OCI-LY1 (cell line): ENCODE data around the gene SHOX.

ENCODE experiments used
- H2AFZ ChIP-seq: fragments of 200-600 bp; sonication (generic), shearing (Covaris generic); 2 replicates; pipeline ENCODE4 v1.6.0; 2014; ENCODE audit warnings: antibody characterized with exemption, mild to moderate bottlenecking, low read length
- H3F3A ChIP-seq: fragments of 200-600 bp; sonication (generic), shearing (Covaris generic); 2 replicates; pipeline ENCODE4 v1.6.0; 2014; ENCODE audit warnings: mild to moderate bottlenecking, antibody characterized with exemption, low read length, moderate library complexity; ENCODE audit not compliant: insufficient read depth
- H3K27ac ChIP-seq: fragments of 200-600 bp; sonication (generic); 2 replicates; pipeline ENCODE4 v1.5.1; 2014; ENCODE audit warnings: low read length, mixed run types, mild to moderate bottlenecking, low read depth; ENCODE audit not compliant: poor library complexity, severe bottlenecking
- H3K27me3 ChIP-seq: fragments of 200-600 bp; sonication (generic); 2 replicates; pipeline ENCODE4 v1.6.0; 2014; ENCODE audit warnings: antibody characterized with exemption, mild to moderate bottlenecking, low read length, moderate library complexity; ENCODE audit not compliant: insufficient read depth
- H3K36me3 ChIP-seq: fragments of 200-600 bp; sonication (generic); 2 replicates; pipeline ENCODE4 v1.6.1; 2014; ENCODE audit warnings: mild to moderate bottlenecking, antibody characterized with exemption, low read length, moderate library complexity, mixed read lengths; ENCODE audit not compliant: insufficient read depth
- H3K4me1 ChIP-seq: fragments of 200-600 bp; sonication (generic); 2 replicates; pipeline ENCODE4 v1.5.1; 2014; ENCODE audit warnings: mild to moderate bottlenecking, low read length, moderate library complexity; ENCODE audit not compliant: insufficient read depth, severe bottlenecking
- H3K4me2 ChIP-seq: fragments of 200-600 bp; sonication (generic), shearing (Covaris generic); 2 replicates; pipeline ENCODE4 v1.6.1; 2014; ENCODE audit warnings: low read length
- H3K4me3 ChIP-seq: fragments of 200-600 bp; sonication (generic); 2 replicates; pipeline ENCODE4 v1.5.1; 2014; ENCODE audit warnings: low read length, low read depth, mild to moderate bottlenecking, mixed read lengths; ENCODE audit not compliant: poor library complexity, severe bottlenecking
- H3K79me2 ChIP-seq: fragments of 200-600 bp; shearing (Covaris generic); 2 replicates; pipeline ENCODE4 v1.6.1; 2016; ENCODE audit warnings: mixed run types, low read length, mixed read lengths; ENCODE audit not compliant: insufficient read depth
- H3K9ac ChIP-seq: fragments of 200-600 bp; sonication (generic), shearing (Covaris generic); 2 replicates; pipeline ENCODE4 v1.6.1; 2014; ENCODE audit warnings: mild to moderate bottlenecking, low read length, mixed read lengths
- H3K9me2 ChIP-seq: fragments of 200-600 bp; sonication (generic), shearing (Covaris generic); 2 replicates; pipeline ENCODE4 v1.6.1; 2014; ENCODE audit warnings: low read depth, mild to moderate bottlenecking, low read length, mixed read lengths
- H3K9me3 ChIP-seq: fragments of 200-600 bp; shearing (Covaris generic); 2 replicates; pipeline ENCODE4 v1.6.1; 2014; ENCODE audit warnings: low read length, mixed read lengths
- H4K20me1 ChIP-seq: fragments of 200-600 bp; sonication (generic), shearing (Covaris generic); 2 replicates; pipeline ENCODE4 v1.6.0; 2016; ENCODE audit warnings: mild to moderate bottlenecking, low read length; ENCODE audit not compliant: insufficient read depth
- CTCF ChIP-seq: fragments of 200-600 bp; sonication (generic), shearing (Covaris generic); IDR thresholded peaks from 2 replicates; pipeline ENCODE4 v1.5.1; 2017; ENCODE audit warnings: mild to moderate bottlenecking, antibody characterized with exemption, low read length, moderate library complexity, mixed read lengths
- EZH2 ChIP-seq: fragments of 200-600 bp; sonication (generic), shearing (Covaris generic); IDR thresholded peaks from 2 replicates; pipeline ENCODE4 v1.8.0; 2017; ENCODE audit warnings: borderline replicate concordance, mixed run types, mild to moderate bottlenecking, antibody characterized with exemption, low read length, moderate library complexity, mixed read lengths

Gene SHOX

GRCh38 chrX:682892-683291 is 52.3 kb downstream of the SHOX start:
- H3K9ac ChIP-seq: no peak overlapping the region
- no peaks in the 10 kb centered on the region for H3K79me2 ChIP-seq
- H2AFZ ChIP-seq: no peak overlapping the region
- no peaks in the 10 kb centered on the region for H4K20me1 ChIP-seq
- no peak for TF ChIP-seq EZH2
- H3K4me3 ChIP-seq: no peak overlapping the region
- no peaks in the 10 kb centered on the region for H3F3A ChIP-seq
- no peaks in the 10 kb centered on the region for H3K4me1 ChIP-seq
- no peaks in the 10 kb centered on the region for H3K9me2 ChIP-seq
- no peak overlapping the region for H3K27ac ChIP-seq
- no peaks in the 10 kb centered on the region for H3K27me3 ChIP-seq
- no peaks in the 10 kb centered on the region for H3K9me3 ChIP-seq
- H3K4me2 ChIP-seq: no peak overlapping the region
- no peaks in the 10 kb centered on the region for H3K36me3 ChIP-seq

GRCh38 chrX:683576-683975 is 53.0 kb downstream of the SHOX start:
- no peaks in the 10 kb centered on the region for H3K4me1 ChIP-seq
- no peak overlapping the region for H3K4me2 ChIP-seq
- no peak overlapping the region for H3K9ac ChIP-seq
- no peak overlapping the region for H3K27ac ChIP-seq
- no peaks in the 10 kb centered on the region for H3K27me3 ChIP-seq
- no peaks in the 10 kb centered on the region for H3K79me2 ChIP-seq
- no peaks in the 10 kb centered on the region for H3F3A ChIP-seq
- H4K20me1 ChIP-seq: no peaks in the 10 kb centered on the region
- H3K4me3 ChIP-seq: no peak overlapping the region
- H3K9me3 ChIP-seq: no peaks in the 10 kb centered on the region
- H3K9me2 ChIP-seq: no peaks in the 10 kb centered on the region
- no peak overlapping the region for H2AFZ ChIP-seq
- TF ChIP-seq CTCF: no peak
- TF ChIP-seq EZH2: no peak
- no peaks in the 10 kb centered on the region for H3K36me3 ChIP-seq

GRCh38 chrX:685120-686032 is 54.8 kb downstream of the SHOX start:
- no peaks in the 10 kb centered on the region for H3K9me3 ChIP-seq
- H3K9me2 ChIP-seq: no peaks in the 10 kb centered on the region
- no peak overlapping the region for H2AFZ ChIP-seq
- no peaks in the 10 kb centered on the region for H4K20me1 ChIP-seq
- H3K4me3 ChIP-seq: no peak overlapping the region
- TF ChIP-seq CTCF (no peak), EZH2 (no peak)
- no peaks in the 10 kb centered on the region for H3K36me3 ChIP-seq
- no peak overlapping the region for H3K4me2 ChIP-seq
- H3K79me2 ChIP-seq: no peaks in the 10 kb centered on the region
- H3K27ac ChIP-seq: no peak overlapping the region
- H3K27me3 ChIP-seq: no peaks in the 10 kb centered on the region
- H3K9ac ChIP-seq: no peak overlapping the region
- no peaks in the 10 kb centered on the region for H3K4me1 ChIP-seq
- no peaks in the 10 kb centered on the region for H3F3A ChIP-seq
